ENCODE results near the gene SLC46A3. TPM values are rescaled to one million over a fixed set of nuclear protein-coding genes. Genes with fewer than 3 reads are reported as not detected.

The SLC46A3 gene
- total RNA-seq, 4 donors from 2014 or later: 6.4 to 65.8 (median 46.5) TPM

- 42 to 68% methylated on average over 3 to 5 of the region's 5 CpGs for WGBS, 2 donors (ENCODE audit: low coverage in 1 of 2)
- Histone ChIP-seq H3K4me3 (no peak overlapping the region), H3K27ac (no peak overlapping the region), H3K36me3 (no peaks in the 10 kb centered on the region), H3K9me3 (no peaks in the 10 kb centered on the region), H3K4me1 (peaks cover 0 to 16% (median 7%) of the 10 kb centered on the region in 4 donors), H3K27me3 (no peaks in the 10 kb centered on the region)
- no peak for DNase-seq
- in situ Hi-C loops (cut with MboI; ENCODE audit: low pct_ligation_motif_present in 1 of 4, low pct_unique_long_range_greater_than_20kb in 1 of 4, low sequenced_read_pairs in 3 of 4) (no loop called here), intact Hi-C loops (cut with DNase I; ENCODE audit: low total_unique reads) (no loop called here)
- TF ChIP-seq EP300 (IDR thresholded peaks at IDR 0.05; ENCODE audit: low read depth) (no peak), POLR2A (IDR thresholded peaks at IDR 0.05) (no peak), POLR2AphosphoS5 (IDR thresholded peaks at IDR 0.05) (no peak)
- TF ChIP-seq, protein P1, sequence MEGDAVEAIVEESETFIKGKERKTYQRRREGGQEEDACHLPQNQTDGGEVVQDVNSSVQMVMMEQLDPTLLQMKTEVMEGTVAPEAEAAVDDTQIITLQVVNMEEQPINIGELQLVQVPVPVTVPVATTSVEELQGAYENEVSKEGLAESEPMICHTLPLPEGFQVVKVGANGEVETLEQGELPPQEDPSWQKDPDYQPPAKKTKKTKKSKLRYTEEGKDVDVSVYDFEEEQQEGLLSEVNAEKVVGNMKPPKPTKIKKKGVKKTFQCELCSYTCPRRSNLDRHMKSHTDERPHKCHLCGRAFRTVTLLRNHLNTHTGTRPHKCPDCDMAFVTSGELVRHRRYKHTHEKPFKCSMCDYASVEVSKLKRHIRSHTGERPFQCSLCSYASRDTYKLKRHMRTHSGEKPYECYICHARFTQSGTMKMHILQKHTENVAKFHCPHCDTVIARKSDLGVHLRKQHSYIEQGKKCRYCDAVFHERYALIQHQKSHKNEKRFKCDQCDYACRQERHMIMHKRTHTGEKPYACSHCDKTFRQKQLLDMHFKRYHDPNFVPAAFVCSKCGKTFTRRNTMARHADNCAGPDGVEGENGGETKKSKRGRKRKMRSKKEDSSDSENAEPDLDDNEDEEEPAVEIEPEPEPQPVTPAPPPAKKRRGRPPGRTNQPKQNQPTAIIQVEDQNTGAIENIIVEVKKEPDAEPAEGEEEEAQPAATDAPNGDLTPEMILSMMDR (IDR thresholded peaks at IDR 0.05): no peak
Measured at GRCh38 chr13:28750187-28751045, 31.6 kb upstream of the SLC46A3 start.

DNA sequence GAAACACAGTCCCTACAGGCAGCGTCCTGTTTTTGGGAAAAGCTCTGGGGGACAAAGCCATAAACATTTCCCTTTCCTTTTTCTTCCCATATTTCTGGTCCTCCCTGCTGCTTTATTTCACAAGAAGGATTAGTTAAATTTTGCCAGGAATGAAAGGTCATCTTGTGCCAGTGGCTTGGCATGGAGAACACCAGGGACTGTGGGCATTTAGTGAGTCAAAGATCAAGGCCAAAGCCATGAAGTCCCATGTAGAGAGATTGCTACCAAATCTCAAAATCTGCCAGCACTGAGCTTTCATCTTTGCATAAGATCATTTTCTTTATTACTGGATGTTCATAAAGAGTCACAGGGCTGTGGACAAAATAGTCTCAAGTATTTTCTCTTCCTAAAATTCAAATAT is 29.1 kb upstream of the SLC46A3 start:
- intact Hi-C loops (cut with DNase I; ENCODE audit: low total_unique reads): no loop called here
- Histone ChIP-seq H3K4me1 (no peaks in the 10 kb centered on the region), H3K27me3 (no peaks in the 10 kb centered on the region), H3K27ac (no peak overlapping the region), H3K9me3 (no peaks in the 10 kb centered on the region), H3K36me3 (no peaks in the 10 kb centered on the region), H3K4me3 (no peak overlapping the region)
- in situ Hi-C loops (cut with MboI; ENCODE audit: low pct_ligation_motif_present in 1 of 4, low pct_unique_long_range_greater_than_20kb in 1 of 4, low sequenced_read_pairs in 3 of 4): no loop called here
- WGBS, 2 donors (ENCODE audit: low coverage in 1 of 2): 100% methylated on average over 1 of the region's 1 CpG; no CpG with 5 or more reads in 1 of the 2 donors
- DNase-seq: no peak
- TF ChIP-seq POLR2AphosphoS5 (IDR thresholded peaks at IDR 0.05) (no peak), EP300 (IDR thresholded peaks at IDR 0.05; ENCODE audit: low read depth) (no peak), POLR2A (IDR thresholded peaks at IDR 0.05) (no peak)
- TF ChIP-seq, protein P1 (IDR thresholded peaks at IDR 0.05): no peak

DNA sequence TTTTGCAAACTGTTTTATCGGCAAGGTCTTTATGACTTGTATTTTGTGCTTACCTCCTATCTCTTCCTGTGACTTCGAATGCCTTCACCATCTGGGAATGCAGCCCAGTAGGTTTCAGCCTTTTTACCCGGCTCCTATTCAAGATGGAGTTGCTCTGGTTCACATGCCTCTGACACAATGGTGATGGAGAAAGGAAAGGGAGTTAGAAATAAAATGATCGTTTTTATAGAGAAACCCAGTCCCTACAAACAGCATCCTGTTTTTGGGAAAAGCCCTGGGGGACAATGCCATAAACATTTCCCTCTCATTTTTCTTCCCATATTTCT is 27.5 kb upstream of the SLC46A3 start:
- intact Hi-C loops (cut with DNase I; ENCODE audit: low total_unique reads): no loop called here

DNA sequence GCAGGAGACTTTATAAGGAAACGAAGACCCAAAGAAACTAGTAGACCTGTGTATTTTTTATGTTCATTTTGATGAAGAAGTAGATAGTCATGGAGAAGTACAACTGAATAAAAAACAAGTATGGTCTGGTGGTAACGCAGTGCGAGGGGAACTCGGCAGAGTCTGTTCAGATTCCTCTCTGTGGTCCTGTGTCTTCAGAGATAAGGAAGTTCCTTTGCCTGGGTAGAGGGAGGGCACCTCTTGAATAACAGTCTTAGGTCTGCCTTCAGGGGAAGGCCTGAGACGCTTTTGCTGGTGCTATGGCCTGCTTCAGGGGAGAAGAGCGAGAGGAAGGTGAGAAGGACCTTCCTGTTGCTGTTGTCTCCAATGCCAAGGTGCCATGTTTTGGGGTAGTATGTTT is 25.9 kb upstream of the SLC46A3 start:
- intact Hi-C loops (cut with DNase I; ENCODE audit: low total_unique reads): no loop called here
- Histone ChIP-seq H3K4me1 (no peaks in the 10 kb centered on the region), H3K27me3 (no peaks in the 10 kb centered on the region), H3K27ac (peak overlapping the region in 1 of 4 donors; percentile 3), H3K4me3 (no peak overlapping the region), H3K36me3 (no peaks in the 10 kb centered on the region), H3K9me3 (no peaks in the 10 kb centered on the region)
- in situ Hi-C loops (cut with MboI; ENCODE audit: low pct_ligation_motif_present in 1 of 4, low pct_unique_long_range_greater_than_20kb in 1 of 4, low sequenced_read_pairs in 3 of 4): no loop called here
- TF ChIP-seq EP300 (IDR thresholded peaks at IDR 0.05; ENCODE audit: low read depth) (no peak), POLR2AphosphoS5 (IDR thresholded peaks at IDR 0.05) (no peak), POLR2A (IDR thresholded peaks at IDR 0.05) (no peak)
- TF ChIP-seq, protein P1 (IDR thresholded peaks at IDR 0.05): no peak
- DNase-seq: no peak
- WGBS, 2 donors (ENCODE audit: low coverage in 1 of 2): 76 to 81% methylated on average over 6 of the region's 6 CpGs

More for the DNA sequence above, 27.5 kb upstream of the SLC46A3 start:
- in situ Hi-C loops (cut with MboI; ENCODE audit: low pct_ligation_motif_present in 1 of 4, low pct_unique_long_range_greater_than_20kb in 1 of 4, low sequenced_read_pairs in 3 of 4): no loop called here
- no peak for DNase-seq
- WGBS, 2 donors (ENCODE audit: low coverage in 1 of 2): 68 to 91% methylated on average over 4 of the region's 4 CpGs
- H3K4me3 ChIP-seq: no peak overlapping the region
- no peaks in the 10 kb centered on the region for H3K4me1 ChIP-seq
- no peaks in the 10 kb centered on the region for H3K36me3 ChIP-seq
- no peaks in the 10 kb centered on the region for H3K9me3 ChIP-seq
- TF ChIP-seq, protein P1 (IDR thresholded peaks at IDR 0.05): no peak
- TF ChIP-seq POLR2AphosphoS5 (IDR thresholded peaks at IDR 0.05) (no peak), EP300 (IDR thresholded peaks at IDR 0.05; ENCODE audit: low read depth) (no peak), POLR2A (IDR thresholded peaks at IDR 0.05) (no peak)
- H3K27me3 ChIP-seq: no peaks in the 10 kb centered on the region
- H3K27ac ChIP-seq: no peak overlapping the region

All from transverse colon (tissue), 4 donors.